Activated CD8-positive, alpha-beta memory T cell treated with anti-CD3 and anti-CD28 coated beads, Interleukin-2, amount 50 U/mL, for 48 hours (primary cell): ENCODE data around the gene PLN.

Source experiments
- DNase-seq: peaks from one replicate; pipeline ENCODE4 v3.0.0-alpha.2; 2020

The PLN gene

GRCh38 chr6:118542184-118542952 lies 5.7 kb upstream of the PLN start:
- DNase-seq, result no peak

GRCh38 chr6:118544105-118544504 lies 4.0 kb upstream of the PLN start:
- no peak for DNase-seq

GRCh38 chr6:118546164-118546879 lies 1.8 kb upstream of the PLN start:
- DNase-seq, result no peak

- no peak for DNase-seq
Observed at GRCh38 chr6:118546880-118547218, 1.2 kb upstream of the PLN start.

GRCh38 chr6:118548613-118549012 lies 517 bp downstream of the PLN start:
- no peak for DNase-seq

- DNase-seq, result no peak
Observed at GRCh38 chr6:118551063-118552053, 3.3 kb downstream of the PLN start.

- DNase-seq, result no peak
Observed at GRCh38 chr6:118553132-118553531, 5.0 kb downstream of the PLN start.

GRCh38 chr6:118554698-118555097 lies 6.6 kb downstream of the PLN start:
- no peak for DNase-seq

GRCh38 chr6:118558464-118559217 lies 10.5 kb downstream of the PLN start:
- DNase-seq, result no peak

GRCh38 chr6:118559659-118560058 lies 11.6 kb downstream of the PLN start:
- DNase-seq, result no peak

GRCh38 chr6:118562248-118562647 lies 14.2 kb downstream of the PLN start:
- DNase-seq, result no peak

- no peak for DNase-seq
Observed at GRCh38 chr6:118562959-118563358, 14.9 kb downstream of the PLN start.

- DNase-seq, result no peak
Observed at GRCh38 chr6:118565311-118565960, 17.3 kb downstream of the PLN start.

- DNase-seq, result no peak
Observed at GRCh38 chr6:118567974-118568373, 19.9 kb downstream of the PLN start.

- no peak for DNase-seq
Observed at GRCh38 chr6:118569498-118569897, 21.4 kb downstream of the PLN start.

- no peak for DNase-seq
Observed at GRCh38 chr6:118571121-118571520, 23.0 kb downstream of the PLN start.

- no peak for DNase-seq
Observed at GRCh38 chr6:118574051-118574865, 26.2 kb downstream of the PLN start.

- DNase-seq, result no peak
Observed at GRCh38 chr6:118577972-118578371, 29.9 kb downstream of the PLN start.

GRCh38 chr6:118578617-118579016 lies 30.5 kb downstream of the PLN start:
- no peak for DNase-seq

- no peak for DNase-seq
Observed at GRCh38 chr6:118579786-118580185, 31.7 kb downstream of the PLN start.
